Embryonic facial prominence (tissue), 1 donor: ENCODE data around the gene ZNRF1.
"Not testable (repeated sequence)": the region's sequence is repeated elsewhere in the genome, so short reads cannot be mapped to it uniquely, and the experiment has no call there.

ENCODE experiments used
- DNase-seq: peaks from one replicate; pipeline ENCODE4 v3.0.0-alpha.2; 2016; ENCODE audit errors: extremely low spot score

ZNRF1 gene

GRCh38 chr16:75114179-75114945 lies 115.5 kb downstream of the ZNRF1 start:
- no peak for DNase-seq

- no peak for DNase-seq
These were observed 116.4 kb downstream of the ZNRF1 start for GRCh38 chr16:75114946-75115825.

- no peak for DNase-seq
These were observed 117.5 kb downstream of the ZNRF1 start, which contains the start of gene LDHD for GRCh38 chr16:75116081-75116910. LDHD (minus strand) TSS chr16:75116780; CDS start chr16:75116720, 60 bp downstream.

GRCh38 chr16:75116911-75117245 lies 118.1 kb downstream of the ZNRF1 start:
- DNase-seq = no peak

GRCh38 chr16:75118943-75119539 lies 120.2 kb downstream of the ZNRF1 start:
- DNase-seq = no peak

GRCh38 chr16:75120253-75120652 lies 121.4 kb downstream of the ZNRF1 start:
- no peak for DNase-seq

GRCh38 chr16:75121949-75122568 lies 123.2 kb downstream of the ZNRF1 start:
- DNase-seq = no peak

GRCh38 chr16:75122609-75123008 lies 123.8 kb downstream of the ZNRF1 start:
- DNase-seq = no peak

- no peak for DNase-seq
These were observed 129.0 kb downstream of the ZNRF1 start for GRCh38 chr16:75127713-75128415.

GRCh38 chr16:75129421-75130149 lies 130.8 kb downstream of the ZNRF1 start:
- not testable (repeated sequence) for DNase-seq

- DNase-seq = no peak
These were observed 131.4 kb downstream of the ZNRF1 start for GRCh38 chr16:75130150-75130771.

GRCh38 chr16:75131081-75131480 lies 132.3 kb downstream of the ZNRF1 start:
- no peak for DNase-seq

GRCh38 chr16:75138233-75138632 lies 139.4 kb downstream of the ZNRF1 start:
- no peak for DNase-seq

- DNase-seq = no peak
These were observed 139.8 kb downstream of the ZNRF1 start for GRCh38 chr16:75138636-75139035.

- no peak for DNase-seq
These were observed 140.7 kb downstream of the ZNRF1 start for GRCh38 chr16:75139498-75139897.

GRCh38 chr16:75143941-75144340 lies 145.1 kb downstream of the ZNRF1 start:
- DNase-seq = no peak

GRCh38 chr16:75147968-75148310 lies 149.1 kb downstream of the ZNRF1 start:
- DNase-seq = no peak

- peak; percentile 89 for DNase-seq
These were observed 149.7 kb downstream of the ZNRF1 start, which contains the start of gene ZFP1 for GRCh38 chr16:75148311-75149195. ZFP1 (plus strand) TSS chr16:75148524; CDS start chr16:75152952, 4,428 bp downstream.
